HCT116 (cell line): ENCODE measurements around the gene PNPLA2. TPM values are rescaled to one million over a fixed set of nuclear protein-coding genes. Genes with fewer than 3 reads are reported as not detected.
A peak's percentile ranks its signal among the peaks of the same experiment; 100 is the strongest.

Experiments used
- ATAC-seq: fragments of 200-7000 bp; cut with Tn5 transposase; 2 replicates; pipeline ENCODE4 v1.9.1; 2020; ENCODE audit warnings: mild to moderate bottlenecking, moderate library complexity
- BruUV-seq: library from RNA; stranded (reverse); fragments of 400-500 nt; replicated peaks from 2 replicates; lab custom pipeline; 2021; lab: Mats Ljungman, UMichigan
- CTCF ChIA-PET: fragments of 300-600 bp; sonication (Branson Sonifier 250); formaldehyde crosslinking; loops from one replicate; lab custom pipeline; 2021; ENCODE audit warnings: antibody characterized with exemption; lab: Charles Lee
- POLR2A ChIA-PET: fragments of 300-600, 350-600 bp; sonication (Branson Sonifier 250); formaldehyde crosslinking; loops from one replicate; lab custom pipeline; 2021; ENCODE audit warnings: antibody characterized with exemption; lab: Charles Lee
- RAD21 ChIA-PET, 2 experiments: fragments of 300-600 bp; sonication (Branson Sonifier 250); formaldehyde crosslinking; loops; one replicate each; lab custom pipeline; 2023; ENCODE audit warnings: low total read pairs in 2 of 2; ENCODE audit not compliant: uncharacterized antibody in 2 of 2, unreplicated experiment in 2 of 2, low non-redundant PET in 1 of 2; lab: Charles Lee
- DNase-seq: peaks from one replicate; pipeline ENCODE4 v3.0.0-alpha.2; 2010; ENCODE audit warnings: low read depth, low spot score
- H2AFZ ChIP-seq: fragments of 200-600 bp; shearing (Covaris generic), sonication (generic); 2 replicates; pipeline ENCODE4 v1.6.1; 2017; ENCODE audit warnings: low read depth, mixed run types, mixed read lengths, antibody characterized with exemption, low read length; ENCODE audit not compliant: poor library complexity, severe bottlenecking
- H3K27ac ChIP-seq: 2 replicates; pipeline ENCODE4 v1.5.1; 2012; ENCODE audit warnings: low read depth, low read length
- H3K27me3 ChIP-seq: fragments of 200-600 bp; sonication (generic); 2 replicates; pipeline ENCODE4 v1.6.1; 2016; ENCODE audit warnings: mixed run types, low read length, mixed read lengths; ENCODE audit not compliant: insufficient read depth
- H3K36me3 ChIP-seq, 2 experiments: fragments of 200-500 bp in 1 of 2; fragments of 200-600 bp in 1 of 2; sonication (Bioruptor generic) in 1 of 2; sonication (generic) in 1 of 2; 2 replicates each; pipeline versions ENCODE4 v1.5.1 to v1.6.1; 2014 to 2016; ENCODE audit warnings: low read length in 2 of 2, inconsistent platforms in 1 of 2, mixed read lengths in 1 of 2, mixed run types in 1 of 2; ENCODE audit not compliant: insufficient read depth in 2 of 2, control insufficient read depth in 1 of 2
- H3K4me1 ChIP-seq, 2 experiments: fragments of 200-600 bp in 1 of 2; sonication (generic) in 1 of 2; 2 replicates each; pipeline versions ENCODE4 v1.5.1 to v1.6.1; 2012 to 2017; ENCODE audit warnings: low read length in 2 of 2, inconsistent platforms in 1 of 2, mild to moderate bottlenecking in 1 of 2, mixed read lengths in 1 of 2, mixed run types in 1 of 2, moderate library complexity in 1 of 2; ENCODE audit not compliant: insufficient read depth in 2 of 2, control insufficient read depth in 1 of 2
- H3K4me2 ChIP-seq: fragments of 200-600 bp; sonication (generic); 2 replicates; pipeline ENCODE4 v1.6.1; 2017; ENCODE audit warnings: mixed run types, low read length, mixed read lengths
- H3K4me3 ChIP-seq, 2 experiments: fragments of 200-600 bp in 1 of 2; sonication (generic) in 1 of 2; replicated peaks in 1 of 2; 2 replicates each; pipeline ENCODE4 v1.5.1; 2011 to 2016; ENCODE audit warnings: low read length in 2 of 2, control low read depth in 1 of 2, low read depth in 1 of 2, mild to moderate bottlenecking in 1 of 2, mixed read lengths in 1 of 2, mixed run types in 1 of 2
- H3K79me2 ChIP-seq: fragments of 200-600 bp; sonication (generic); 2 replicates; pipeline ENCODE4 v1.6.1; 2017; ENCODE audit warnings: mild to moderate bottlenecking, mixed run types, low read length, moderate library complexity, mixed read lengths; ENCODE audit not compliant: insufficient read depth
- H3K9ac ChIP-seq: fragments of 200-600 bp; sonication (generic); 2 replicates; pipeline ENCODE4 v1.6.1; 2016; ENCODE audit warnings: low read length, mixed read lengths
- H3K9me2 ChIP-seq: fragments of 200-600 bp; sonication (generic), shearing (Covaris generic); 2 replicates; pipeline ENCODE4 v1.6.1; 2017; ENCODE audit warnings: mixed run types, mild to moderate bottlenecking, moderate library complexity; ENCODE audit not compliant: insufficient read depth
- H3K9me3 ChIP-seq, 2 experiments: fragments of 200-500 bp in 1 of 2; fragments of 200-600 bp in 1 of 2; sonication (Bioruptor generic) in 1 of 2; sonication (generic) in 1 of 2; 2 replicates each; pipeline ENCODE4 v1.6.1; 2014 to 2017; ENCODE audit warnings: low read length in 2 of 2, mixed read lengths in 2 of 2, inconsistent platforms in 1 of 2, low read depth in 1 of 2, mild to moderate bottlenecking in 1 of 2, mixed run types in 1 of 2, moderate library complexity in 1 of 2; ENCODE audit not compliant: control insufficient read depth in 1 of 2, insufficient read depth in 1 of 2
- H4K20me1 ChIP-seq: fragments of 200-600 bp; sonication (generic), shearing (Covaris generic); 2 replicates; pipeline ENCODE4 v1.6.1; 2017; ENCODE audit warnings: mixed run types, mild to moderate bottlenecking, moderate library complexity; ENCODE audit not compliant: insufficient read depth
- CEBPB ChIP-seq: IDR thresholded peaks from 2 replicates; pipeline ENCODE4 v1.6.1; 2012; ENCODE audit warnings: low read depth
- EGR1 ChIP-seq: IDR thresholded peaks from 2 replicates; pipeline ENCODE4 v1.6.1; 2012; ENCODE audit warnings: low read depth
- ELF1 ChIP-seq: IDR thresholded peaks from 2 replicates; pipeline ENCODE4 v1.6.1; 2012; ENCODE audit warnings: low read depth, borderline replicate concordance
- EZH2 ChIP-seq: fragments of 200-600 bp; sonication (generic); IDR thresholded peaks from 2 replicates; pipeline ENCODE4 v1.6.1; 2017; ENCODE audit warnings: antibody characterized with exemption, mixed run types
- JUND ChIP-seq: IDR thresholded peaks from 2 replicates; pipeline ENCODE4 v1.6.1; 2012
- POLR2A ChIP-seq: IDR thresholded peaks from 2 replicates; pipeline ENCODE4 v1.7.0; 2011; ENCODE audit warnings: borderline replicate concordance; ENCODE audit not compliant: insufficient read depth, insufficient read length; ENCODE audit errors: extremely low read depth
- RAD21 ChIP-seq: IDR thresholded peaks from 2 replicates; pipeline ENCODE4 v1.6.1; 2012; ENCODE audit warnings: low read depth, mild to moderate bottlenecking
- SIN3A ChIP-seq: IDR thresholded peaks from 2 replicates; pipeline ENCODE4 v1.6.1; 2012; ENCODE audit warnings: low read depth
- TCF7L2 ChIP-seq: IDR thresholded peaks from 2 replicates; pipeline ENCODE4 v1.7.0; 2011; ENCODE audit warnings: borderline replicate concordance, inconsistent platforms; ENCODE audit not compliant: insufficient read depth, insufficient read length; ENCODE audit errors: extremely low read depth
- ZFX ChIP-seq: fragments of 450-650 bp; IDR thresholded peaks from 2 replicates; pipeline ENCODE4 v1.6.1; 2017
- intact Hi-C: fragments of 100-400 bp; cut with micrococcal nuclease; formaldehyde crosslinking; loops from 2 replicates; pipeline ENCODE4 v1.10.0; 2022
- total RNA-seq: library from RNA; stranded (reverse); gene quantifications from one replicate; pipeline ENCODE4 v1.2.1, GENCODE V29; 2021; ENCODE audit not compliant: unreplicated experiment
- TF ChIP-seq, protein P1 (sequence below), 3 experiments: fragments of 200-600 bp in 1 of 3; sonication (generic) in 1 of 3; IDR thresholded peaks in 2 of 3; conservative IDR thresholded peaks in 1 of 3; 2 replicates each; pipeline ENCODE4 v1.5.1; 2012 to 2017; ENCODE audit warnings: low read depth in 2 of 3, low read length in 2 of 3, antibody characterized with exemption in 1 of 3, borderline replicate concordance in 1 of 3, control low read depth in 1 of 3, mild to moderate bottlenecking in 1 of 3, mixed read lengths in 1 of 3, mixed run types in 1 of 3, moderate library complexity in 1 of 3; ENCODE audit not compliant: insufficient read depth in 1 of 3
- TF ChIP-seq, protein P2 (sequence below): IDR thresholded peaks from 2 replicates; pipeline ENCODE4 v1.6.1; 2012
- TF ChIP-seq, protein P3 (sequence below): IDR thresholded peaks from 2 replicates; pipeline ENCODE4 v1.6.1; 2012

Gene PNPLA2
- total RNA-seq, 1 experiment from 2014 or later = 124 TPM

GRCh38 chr11:809287-810039 lies 9.3 kb upstream of the PNPLA2 start, which contains the start of gene RPLP2 (continued):
- TF ChIP-seq, protein P1, sequence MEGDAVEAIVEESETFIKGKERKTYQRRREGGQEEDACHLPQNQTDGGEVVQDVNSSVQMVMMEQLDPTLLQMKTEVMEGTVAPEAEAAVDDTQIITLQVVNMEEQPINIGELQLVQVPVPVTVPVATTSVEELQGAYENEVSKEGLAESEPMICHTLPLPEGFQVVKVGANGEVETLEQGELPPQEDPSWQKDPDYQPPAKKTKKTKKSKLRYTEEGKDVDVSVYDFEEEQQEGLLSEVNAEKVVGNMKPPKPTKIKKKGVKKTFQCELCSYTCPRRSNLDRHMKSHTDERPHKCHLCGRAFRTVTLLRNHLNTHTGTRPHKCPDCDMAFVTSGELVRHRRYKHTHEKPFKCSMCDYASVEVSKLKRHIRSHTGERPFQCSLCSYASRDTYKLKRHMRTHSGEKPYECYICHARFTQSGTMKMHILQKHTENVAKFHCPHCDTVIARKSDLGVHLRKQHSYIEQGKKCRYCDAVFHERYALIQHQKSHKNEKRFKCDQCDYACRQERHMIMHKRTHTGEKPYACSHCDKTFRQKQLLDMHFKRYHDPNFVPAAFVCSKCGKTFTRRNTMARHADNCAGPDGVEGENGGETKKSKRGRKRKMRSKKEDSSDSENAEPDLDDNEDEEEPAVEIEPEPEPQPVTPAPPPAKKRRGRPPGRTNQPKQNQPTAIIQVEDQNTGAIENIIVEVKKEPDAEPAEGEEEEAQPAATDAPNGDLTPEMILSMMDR (IDR thresholded peaks at IDR 0.05 in 2 of 3, conservative IDR thresholded peaks at IDR 0.05 in 1 of 3; ENCODE audit: borderline replicate concordance in 1 of 3, insufficient read depth in 1 of 3, low read depth in 2 of 3, low read length in 2 of 3) = no peak
- no peak for TF ChIP-seq ELF1

- Histone ChIP-seq H3K79me2 (peaks cover 52% of the 10 kb centered on the region), H2AFZ (no peak overlapping the region), H3K9me3 (no peaks in the 10 kb centered on the region), H3K4me1 (peaks cover 17 to 52% of the 10 kb centered on the region in 2 experiments), H3K4me2 (peak overlapping the region; percentile 88), H3K4me3 (peak overlapping the region; percentile 82 to 97), H3K9ac (peak overlapping the region; percentile 100), H3K27me3 (no peaks in the 10 kb centered on the region), H3K27ac (peak overlapping the region; percentile 93), H4K20me1 (peaks cover 17% of the 10 kb centered on the region; the same call in 1 of the 2 replicates), H3K36me3 (peaks cover 21 to 38% of the 10 kb centered on the region in 2 experiments), H3K9me2 (no peaks in the 10 kb centered on the region)
- DNase-seq = no peak
- ChIA-PET POLR2A (interaction anchor here (1.0 to 4.4 kb wide), 7 partner anchors 9 to 25 kb away, joined by 4 to 45 read pairs (median 9); partner anchors contain the start of genes CRACR2B and PNPLA2), RAD21 (no interaction called here), CTCF (interaction anchor here (1.0 kb wide), 1 partner anchor 28 kb away, joined by 7 read pairs; no protein-coding TSS in a partner anchor)
- TF ChIP-seq JUND (no peak), SIN3A (no peak), EGR1 (no peak), RAD21 (no peak), ZFX (no peak; the same call in 1 of the 2 replicates), CEBPB (no peak), EZH2 (no peak), POLR2A (no peak), TCF7L2 (no peak)
- TF ChIP-seq, protein P2, sequence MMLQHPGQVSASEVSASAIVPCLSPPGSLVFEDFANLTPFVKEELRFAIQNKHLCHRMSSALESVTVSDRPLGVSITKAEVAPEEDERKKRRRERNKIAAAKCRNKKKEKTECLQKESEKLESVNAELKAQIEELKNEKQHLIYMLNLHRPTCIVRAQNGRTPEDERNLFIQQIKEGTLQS = no peak
- TF ChIP-seq, protein P3, sequence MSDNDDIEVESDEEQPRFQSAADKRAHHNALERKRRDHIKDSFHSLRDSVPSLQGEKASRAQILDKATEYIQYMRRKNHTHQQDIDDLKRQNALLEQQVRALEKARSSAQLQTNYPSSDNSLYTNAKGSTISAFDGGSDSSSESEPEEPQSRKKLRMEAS = no peak
- BruUV-seq = no TSS peak
- ATAC-seq = no peak
- intact Hi-C loops = no loop called here
Measured at GRCh38 chr11:810040-810567, 8.6 kb upstream of the PNPLA2 start.
